Gastroesophageal sphincter (tissue), 3 donors: Measurements from ENCODE around the gene CD200R1.

ENCODE experiments used
- POLR2A ChIP-seq, 2 donors: fragments of 450-650 bp; IDR thresholded peaks; one replicate each; pipeline ENCODE4 v1.6.1; 2017; ENCODE audit warnings: antibody characterized with exemption in 2 of 2, mild to moderate bottlenecking in 2 of 2, moderate library complexity in 1 of 2
- POLR2AphosphoS5 ChIP-seq: sonication (generic); formaldehyde crosslinking; IDR thresholded peaks from one replicate; pipeline ENCODE4 v1.6.1; 2017; ENCODE audit warnings: antibody characterized with exemption
- TF ChIP-seq, protein P1 (sequence below), 4 experiments: fragments of 200-600 bp in 2 of 4; fragments of 450-650 bp in 2 of 4; sonication (generic) in 1 of 4; IDR thresholded peaks; one replicate each; pipeline ENCODE4 v1.5.1; 2017 to 2019; ENCODE audit warnings: antibody characterized with exemption in 4 of 4, mild to moderate bottlenecking in 2 of 4, moderate library complexity in 2 of 4

DNA sequence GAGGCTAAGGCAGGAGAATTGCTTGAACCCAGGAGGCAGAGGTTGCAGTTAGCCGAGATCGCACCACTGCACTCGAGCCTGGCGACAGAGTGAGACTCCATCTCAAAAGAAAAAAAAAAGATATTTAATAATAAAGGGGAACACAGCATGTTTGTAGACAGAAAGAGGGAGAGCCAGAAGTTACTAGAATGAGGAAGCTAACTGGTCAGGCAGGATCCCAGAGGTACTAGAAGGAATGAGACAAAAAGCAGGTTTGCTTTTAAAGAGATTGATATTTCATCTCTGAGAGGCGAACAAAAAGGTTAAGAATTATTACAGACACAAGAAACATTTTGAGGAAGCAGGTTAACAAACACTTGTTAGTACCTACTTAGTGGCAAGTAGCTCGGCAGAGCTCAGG, 9.2 kb downstream of the CD200R1 start:
- TF ChIP-seq, protein P1, sequence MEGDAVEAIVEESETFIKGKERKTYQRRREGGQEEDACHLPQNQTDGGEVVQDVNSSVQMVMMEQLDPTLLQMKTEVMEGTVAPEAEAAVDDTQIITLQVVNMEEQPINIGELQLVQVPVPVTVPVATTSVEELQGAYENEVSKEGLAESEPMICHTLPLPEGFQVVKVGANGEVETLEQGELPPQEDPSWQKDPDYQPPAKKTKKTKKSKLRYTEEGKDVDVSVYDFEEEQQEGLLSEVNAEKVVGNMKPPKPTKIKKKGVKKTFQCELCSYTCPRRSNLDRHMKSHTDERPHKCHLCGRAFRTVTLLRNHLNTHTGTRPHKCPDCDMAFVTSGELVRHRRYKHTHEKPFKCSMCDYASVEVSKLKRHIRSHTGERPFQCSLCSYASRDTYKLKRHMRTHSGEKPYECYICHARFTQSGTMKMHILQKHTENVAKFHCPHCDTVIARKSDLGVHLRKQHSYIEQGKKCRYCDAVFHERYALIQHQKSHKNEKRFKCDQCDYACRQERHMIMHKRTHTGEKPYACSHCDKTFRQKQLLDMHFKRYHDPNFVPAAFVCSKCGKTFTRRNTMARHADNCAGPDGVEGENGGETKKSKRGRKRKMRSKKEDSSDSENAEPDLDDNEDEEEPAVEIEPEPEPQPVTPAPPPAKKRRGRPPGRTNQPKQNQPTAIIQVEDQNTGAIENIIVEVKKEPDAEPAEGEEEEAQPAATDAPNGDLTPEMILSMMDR (IDR thresholded peaks at IDR 0.05), result no peak
- TF ChIP-seq POLR2A (IDR thresholded peaks at IDR 0.05), result no peak
- TF ChIP-seq POLR2AphosphoS5, result no peak
